Kidney (tissue), 14 donors: Measurements from ENCODE around the gene FN3K. TPM values are rescaled to one million over a fixed set of nuclear protein-coding genes. Genes with fewer than 3 reads are reported as not detected.

Source experiments
- DNase-seq, 5 donors: peaks; one replicate each; pipeline ENCODE4 v3.0.0-alpha.2; 2013 to 2020
- FAIRE-seq: peaks from 2 replicates; lab custom pipeline; 2012; peaks lifted over from hg19 to GRCh38; lab: Jason Lieb, UNC
- H3K27ac ChIP-seq, 2 donors: one replicate each; pipeline ENCODE4 v1.7.0; 2013; ENCODE audit warnings: low read depth in 2 of 2, low read length in 2 of 2, inconsistent platforms in 1 of 2
- H3K27me3 ChIP-seq: one replicate; pipeline ENCODE4 v1.7.1; 2013; ENCODE audit warnings: low read length, inconsistent platforms; ENCODE audit not compliant: control insufficient read depth, insufficient read depth
- H3K36me3 ChIP-seq, 3 donors: one replicate each; pipeline versions ENCODE4 v1.7.0 to v1.7.1; 2013; ENCODE audit warnings: low read length in 3 of 3, control low read depth in 1 of 3, inconsistent platforms in 1 of 3; ENCODE audit not compliant: insufficient read depth in 3 of 3, control insufficient read depth in 2 of 3
- H3K4me1 ChIP-seq, 3 donors: one replicate each; pipeline versions ENCODE4 v1.7.0 to v1.7.1; 2013; ENCODE audit warnings: low read length in 3 of 3, inconsistent platforms in 1 of 3, low read depth in 1 of 3; ENCODE audit not compliant: control insufficient read depth in 2 of 3, insufficient read depth in 2 of 3
- H3K4me3 ChIP-seq, 3 donors: one replicate each; pipeline versions ENCODE4 v1.7.0 to v1.8.1; 2013; ENCODE audit warnings: low read length in 3 of 3, control low read depth in 1 of 3, inconsistent platforms in 1 of 3
- H3K9ac ChIP-seq, 3 donors: one replicate each; pipeline versions ENCODE4 v1.7.0 to v1.7.1; 2013; ENCODE audit warnings: low read length in 3 of 3, control low read depth in 1 of 3, inconsistent platforms in 1 of 3
- H3K9me3 ChIP-seq, 3 donors: one replicate each; pipeline versions ENCODE4 v1.7.0 to v1.7.1; 2013; ENCODE audit warnings: low read length in 3 of 3, control low read depth in 1 of 3, inconsistent platforms in 1 of 3; ENCODE audit not compliant: control insufficient read depth in 2 of 3, insufficient read depth in 1 of 3
- intact Hi-C: fragments of 100-400 bp; cut with DNase I; formaldehyde crosslinking; loops from one replicate; pipeline ENCODE4 v1.11.1; 2022
- polyA plus RNA-seq: library from polyadenylated mRNA; stranded (reverse); fragments of 350-450 nt; fragmentation: Illumina TruSeq; extraction: RNeasy Lipid Tissue Mini Kit (QIAGEN cat#74804); gene quantifications from one replicate; pipeline ENCODE4 v1.2.3, GENCODE V29; 2014; ENCODE audit warnings: low read depth, low replicate concordance; ENCODE audit not compliant: insufficient read depth
- total RNA-seq: library from RNA; stranded (reverse); fragmentation: NEBNext Ultra II Directional; extraction: Animal tissue kit (Norgen Biotek cat#: 25700); gene quantifications from one replicate; pipeline ENCODE4 v1.2.1, GENCODE V29; 2021
- TF ChIP-seq, protein P1 (sequence below): IDR thresholded peaks from 3 replicates; pipeline ENCODE4 v1.5.1; 2012; ENCODE audit warnings: mild to moderate bottlenecking, moderate library complexity, borderline replicate concordance; ENCODE audit not compliant: insufficient read depth; ENCODE audit errors: extremely low read depth
- donor health status: control.
- donor health status: control.
- donor health status: control.
- donor health status: control.
- donor health status: control.
- donor health status: DM: yes; HTN: yes; CAD: no.
- donor health status: Normal renal cell carcinoma (clear cell type).

FN3K gene
- total and polyA plus RNA-seq, 2 donors from 2014 or later, result 33.3 to 114 TPM

DNA sequence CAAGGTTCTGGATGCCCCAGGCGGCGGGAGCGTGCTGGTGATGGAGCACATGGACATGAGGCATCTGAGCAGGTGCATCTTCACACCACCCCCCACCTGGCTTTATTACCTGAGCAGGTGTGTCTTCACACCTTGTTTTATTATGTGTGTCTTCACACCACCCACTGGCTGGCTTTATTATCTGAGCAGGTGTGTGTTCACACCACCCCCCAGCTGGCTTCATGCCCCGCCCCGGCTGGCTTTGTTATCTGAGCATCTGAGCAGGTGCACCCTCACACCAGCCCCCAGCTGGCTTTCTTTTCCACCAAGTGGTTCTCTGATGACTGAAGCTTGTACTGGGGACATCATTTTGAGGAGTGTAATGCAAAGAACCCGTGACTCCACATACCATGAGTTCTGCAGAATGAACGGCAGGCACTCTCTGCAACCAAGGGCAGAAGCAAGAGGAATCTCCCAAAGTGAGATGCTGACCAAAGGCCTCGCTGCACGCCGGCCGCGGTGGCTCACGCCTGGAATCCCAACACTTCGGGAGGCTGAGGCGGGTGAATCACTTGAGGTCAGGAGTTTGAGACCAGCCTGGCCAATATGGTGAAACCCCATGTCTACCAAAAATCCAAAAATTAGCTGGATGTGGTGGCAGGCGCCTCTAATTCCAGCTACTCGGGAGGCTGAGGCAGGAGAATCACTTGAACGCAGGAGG, 16.3 kb upstream of the FN3K start:
- H3K9me3 ChIP-seq, result no peaks in the 10 kb centered on the region
- TF ChIP-seq, protein P1, sequence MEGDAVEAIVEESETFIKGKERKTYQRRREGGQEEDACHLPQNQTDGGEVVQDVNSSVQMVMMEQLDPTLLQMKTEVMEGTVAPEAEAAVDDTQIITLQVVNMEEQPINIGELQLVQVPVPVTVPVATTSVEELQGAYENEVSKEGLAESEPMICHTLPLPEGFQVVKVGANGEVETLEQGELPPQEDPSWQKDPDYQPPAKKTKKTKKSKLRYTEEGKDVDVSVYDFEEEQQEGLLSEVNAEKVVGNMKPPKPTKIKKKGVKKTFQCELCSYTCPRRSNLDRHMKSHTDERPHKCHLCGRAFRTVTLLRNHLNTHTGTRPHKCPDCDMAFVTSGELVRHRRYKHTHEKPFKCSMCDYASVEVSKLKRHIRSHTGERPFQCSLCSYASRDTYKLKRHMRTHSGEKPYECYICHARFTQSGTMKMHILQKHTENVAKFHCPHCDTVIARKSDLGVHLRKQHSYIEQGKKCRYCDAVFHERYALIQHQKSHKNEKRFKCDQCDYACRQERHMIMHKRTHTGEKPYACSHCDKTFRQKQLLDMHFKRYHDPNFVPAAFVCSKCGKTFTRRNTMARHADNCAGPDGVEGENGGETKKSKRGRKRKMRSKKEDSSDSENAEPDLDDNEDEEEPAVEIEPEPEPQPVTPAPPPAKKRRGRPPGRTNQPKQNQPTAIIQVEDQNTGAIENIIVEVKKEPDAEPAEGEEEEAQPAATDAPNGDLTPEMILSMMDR, result no peak
- FAIRE-seq (no peak), DNase-seq (no peak)
- intact Hi-C loops, result no loop called here
- peaks cover 0 to 17% (median 10%) of the 10 kb centered on the region in 3 donors for H3K4me1 ChIP-seq
- peaks cover 4 to 9% (median 8%) of the 10 kb centered on the region in 3 donors for H3K36me3 ChIP-seq
- no peaks in the 10 kb centered on the region for H3K27me3 ChIP-seq
- H3K27ac ChIP-seq, result no peak overlapping the region
- no peak overlapping the region for H3K9ac ChIP-seq
- no peak overlapping the region for H3K4me3 ChIP-seq

DNA sequence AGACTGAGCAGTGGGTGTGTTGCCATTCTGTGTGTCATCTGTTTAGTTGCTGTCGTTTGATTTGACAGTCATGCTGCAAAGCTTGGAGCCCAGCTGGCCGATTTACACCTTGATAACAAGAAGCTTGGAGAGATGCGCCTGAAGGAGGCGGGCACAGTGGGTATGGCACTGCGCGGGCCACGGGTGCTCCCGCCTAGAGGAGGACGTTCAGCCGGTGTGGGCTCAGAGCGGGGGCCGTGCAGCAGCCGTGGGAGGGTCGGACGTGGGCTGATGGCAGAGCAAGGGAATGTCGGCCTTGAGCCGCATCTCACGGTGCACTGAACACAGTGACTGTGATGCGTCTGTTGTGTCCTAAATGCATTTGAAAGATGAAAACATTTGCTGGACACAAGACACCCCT, 15.2 kb upstream of the FN3K start:
- DNase-seq (no peak), FAIRE-seq (no peak)
- intact Hi-C loops, result no loop called here
- no peak overlapping the region for H3K4me3 ChIP-seq
- H3K27ac ChIP-seq, result no peak overlapping the region
- peaks cover 0 to 17% (median 10%) of the 10 kb centered on the region in 3 donors for H3K4me1 ChIP-seq
- H3K9ac ChIP-seq, result no peak overlapping the region
- H3K27me3 ChIP-seq, result no peaks in the 10 kb centered on the region
- peaks cover 4 to 9% (median 8%) of the 10 kb centered on the region in 3 donors for H3K36me3 ChIP-seq
- TF ChIP-seq, protein P1, result no peak
- no peaks in the 10 kb centered on the region for H3K9me3 ChIP-seq

DNA sequence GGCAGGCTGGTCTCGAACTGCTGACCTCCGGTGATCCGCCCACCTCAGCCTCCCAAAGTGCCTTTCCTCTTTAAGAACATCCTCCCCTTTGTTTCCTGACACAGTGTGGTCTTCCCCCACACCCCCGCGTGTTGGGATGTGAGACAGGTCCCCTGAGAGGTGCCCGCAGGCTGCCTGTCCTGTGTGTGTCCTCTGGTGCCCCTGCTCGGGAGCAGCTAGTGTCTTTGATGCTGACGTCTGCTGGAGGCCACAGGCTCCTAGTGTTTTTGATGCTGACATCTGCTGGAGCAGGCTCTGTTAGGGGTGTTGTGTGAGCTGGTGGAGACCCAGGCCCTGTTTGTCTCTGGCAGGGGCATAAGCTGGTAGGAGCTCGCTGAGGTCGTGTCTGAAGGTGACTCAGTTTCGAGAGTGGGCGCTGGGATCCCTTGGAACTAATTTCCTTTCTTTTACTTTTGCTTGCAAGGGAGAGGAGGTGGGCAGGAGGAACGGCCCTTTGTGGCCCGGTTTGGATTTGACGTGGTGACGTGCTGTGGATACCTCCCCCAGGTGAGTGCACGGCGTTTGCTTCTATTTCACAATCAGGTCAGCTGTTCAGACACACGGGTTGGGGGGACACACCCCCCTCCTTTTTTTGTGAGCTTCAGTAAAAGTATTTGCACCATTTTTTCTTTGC, 12.9 kb upstream of the FN3K start:
- intact Hi-C loops, result no loop called here
- no peak overlapping the region for H3K27ac ChIP-seq
- DNase-seq (no peak), FAIRE-seq (no peak)
- H3K9ac ChIP-seq, result no peak overlapping the region
- H3K4me1 ChIP-seq, result peaks cover 0 to 9% (median 4%) of the 10 kb centered on the region in 3 donors
- TF ChIP-seq, protein P1, result no peak
- H3K36me3 ChIP-seq, result peaks cover 4 to 20% (median 9%) of the 10 kb centered on the region in 3 donors
- H3K4me3 ChIP-seq, result no peak overlapping the region
- H3K27me3 ChIP-seq, result no peaks in the 10 kb centered on the region
- H3K9me3 ChIP-seq, result no peaks in the 10 kb centered on the region
